ENCODE results near the gene ZC3H18.

Gene ZC3H18

DNA sequence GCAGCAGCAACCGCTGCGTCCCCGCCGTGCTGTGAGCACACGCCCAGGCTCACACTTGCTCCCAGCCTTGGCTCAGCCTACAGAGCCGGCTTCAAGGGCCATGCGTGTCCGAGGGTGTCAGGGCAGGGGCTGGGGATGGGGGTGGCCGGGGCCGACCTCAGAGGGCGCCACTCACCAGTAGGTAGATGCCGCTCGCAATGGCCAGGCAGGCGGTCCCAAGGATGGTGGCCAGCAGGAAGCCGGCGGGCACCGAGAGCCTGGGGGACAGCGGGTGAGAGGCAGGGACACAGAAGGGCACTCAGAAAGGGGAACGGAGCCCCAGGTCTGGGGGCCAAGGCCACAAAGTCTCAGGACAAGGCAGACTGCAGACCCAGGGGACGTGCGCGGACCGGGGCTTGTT, 75.7 kb downstream of the ZC3H18 start:
- DNase-seq: no peak

DNA sequence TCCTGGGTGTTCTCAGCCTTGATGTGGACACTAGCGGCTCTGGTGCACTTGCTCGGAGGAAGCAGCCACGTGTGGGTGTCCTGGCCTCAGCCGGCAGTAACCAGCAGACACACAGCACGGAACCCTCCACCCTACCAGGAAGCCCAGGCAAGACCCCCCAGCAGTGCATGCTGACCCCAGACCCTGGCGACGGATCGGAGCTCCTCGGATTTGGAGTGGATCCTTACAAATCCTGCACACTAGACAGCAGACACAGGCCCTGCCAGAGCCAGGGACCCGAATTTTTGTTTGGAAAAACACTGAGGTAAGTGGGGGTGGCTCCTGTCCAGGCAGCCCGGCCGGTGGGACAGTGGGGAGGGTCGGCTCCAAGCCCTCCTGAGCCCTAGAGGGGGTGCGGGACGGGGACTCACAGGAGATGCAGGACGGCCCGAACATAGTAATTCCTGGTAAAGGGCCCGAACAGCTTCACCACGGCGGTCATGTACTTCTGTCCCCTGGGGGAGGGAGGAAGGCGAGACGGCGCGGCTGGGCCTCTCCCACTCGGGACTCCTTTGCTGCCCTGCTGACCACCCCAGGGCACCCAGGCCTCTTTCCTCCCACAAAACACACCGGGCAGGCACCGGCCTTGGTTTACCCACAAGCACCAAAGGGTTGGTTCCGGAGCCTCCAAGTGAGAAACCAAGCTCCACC, 76.3 kb downstream of the ZC3H18 start:
- no peak for DNase-seq

DNA sequence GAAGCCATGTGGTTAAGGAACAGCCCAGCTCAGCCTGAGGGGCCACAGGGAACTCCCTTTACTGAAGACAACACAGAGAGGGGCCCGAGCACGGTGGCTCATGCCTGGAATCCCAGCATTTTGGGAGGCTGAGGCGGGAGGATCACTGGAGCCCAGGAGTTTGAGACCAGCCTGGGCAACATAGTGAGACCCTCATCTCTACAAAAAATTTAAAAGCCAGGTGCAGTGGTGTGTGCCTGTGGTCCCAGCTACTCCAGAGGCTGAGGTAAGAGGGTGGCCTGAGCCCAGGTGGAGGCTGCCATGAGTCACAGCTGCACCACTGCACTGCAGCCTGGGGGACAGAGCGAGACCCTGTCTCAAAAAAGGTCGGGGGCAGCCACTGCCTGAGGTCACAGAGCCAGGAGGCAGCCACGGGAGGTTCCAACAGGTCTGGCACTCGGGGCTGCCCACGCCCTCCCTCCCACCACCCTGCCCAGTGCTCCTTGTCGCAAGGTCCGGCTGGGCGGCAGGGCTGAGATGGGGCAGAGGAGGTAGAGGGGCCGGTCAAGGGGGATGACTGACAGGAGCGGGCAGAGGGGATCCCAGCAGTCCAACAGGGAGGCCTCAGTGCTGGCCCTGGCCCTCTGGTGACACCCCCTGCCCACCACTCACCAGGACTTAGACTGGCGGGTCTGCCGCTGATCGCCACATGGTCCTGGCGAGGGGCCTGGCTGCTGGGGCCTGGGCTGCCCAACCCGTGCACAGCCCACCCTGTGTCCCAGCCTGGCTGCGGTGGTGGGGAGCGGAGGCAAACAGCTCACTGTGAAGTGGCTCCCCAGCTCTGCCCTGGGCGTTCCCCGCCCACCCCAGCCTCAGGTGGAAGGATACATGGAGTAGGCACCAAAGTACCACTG, 77.2 kb downstream of the ZC3H18 start:
- DNase-seq: no peak

GRCh38 chr16:88649195-88649923, 79.2 kb downstream of the ZC3H18 start:
- DNase-seq: no peak

DNA sequence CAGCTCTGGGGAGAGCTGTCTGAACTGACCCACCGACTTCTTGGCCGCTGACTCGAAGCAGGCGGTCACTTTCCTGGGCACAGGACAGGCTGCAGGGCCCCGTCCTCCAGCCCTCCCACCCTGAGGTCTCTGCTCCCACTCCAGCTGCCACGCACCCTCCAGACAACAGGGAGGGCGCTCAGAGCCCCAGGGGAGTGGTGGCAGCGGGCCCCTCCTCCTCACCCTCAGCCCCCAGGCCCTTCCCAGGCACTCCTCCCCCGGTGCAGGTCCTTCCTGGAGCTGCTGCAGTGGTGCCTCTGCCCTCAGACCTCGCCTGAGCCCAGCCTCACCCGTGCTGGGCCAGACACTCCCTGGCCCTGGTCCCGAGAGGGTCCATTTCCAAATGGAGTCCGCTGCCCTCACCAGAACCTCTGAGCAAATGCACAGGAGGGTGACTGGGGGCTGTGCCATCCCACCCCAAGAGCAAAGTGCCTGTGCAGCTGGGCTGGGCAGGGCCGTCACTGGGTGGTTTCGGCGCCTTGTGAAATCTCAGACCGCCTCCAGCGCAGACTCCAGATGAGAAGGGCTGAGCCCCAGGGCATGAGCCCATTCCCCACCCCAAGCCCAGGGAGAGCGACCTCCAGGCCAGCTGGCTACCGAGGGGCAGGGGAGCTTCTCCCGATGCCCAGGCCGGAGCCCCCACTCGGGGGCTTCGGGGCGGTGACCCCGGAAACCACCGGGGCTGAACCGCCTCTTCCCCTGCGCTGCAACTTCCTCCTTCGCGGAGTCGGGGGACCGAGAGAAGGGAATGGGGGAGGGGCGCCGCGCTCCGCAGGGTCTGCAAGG, 79.9 kb downstream of the ZC3H18 start:
- DNase-seq: no peak

DNA sequence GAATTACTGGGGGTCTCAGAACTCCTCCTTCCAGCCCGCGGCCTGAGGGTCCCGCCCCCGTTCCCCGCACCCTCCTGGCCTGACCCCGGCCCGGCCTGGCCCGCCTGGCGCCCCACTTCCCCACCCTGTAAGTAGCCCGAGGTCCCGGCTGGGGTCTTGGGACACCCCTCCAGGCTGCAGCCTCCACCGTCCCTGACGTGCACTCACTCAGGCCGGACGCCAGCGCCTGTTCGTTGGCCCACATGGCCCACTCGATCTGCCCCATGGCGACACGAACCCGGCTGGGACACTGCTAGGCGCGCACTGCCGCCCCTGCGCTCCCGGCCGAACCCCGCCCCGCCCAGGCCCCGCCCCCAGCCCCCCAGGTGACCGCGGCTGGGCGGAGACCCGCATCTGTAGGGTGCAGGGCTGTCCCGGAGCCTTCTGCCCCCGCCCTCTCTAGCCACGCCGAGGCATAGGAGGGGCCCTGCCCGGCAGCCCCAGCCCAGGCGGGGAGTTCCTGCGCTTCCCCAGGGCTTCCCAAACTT, 80.6 kb downstream of the ZC3H18 start, which contains the start of gene CYBA:
CYBA (minus strand) TSS at position 305 of the 527 bp plus-strand sequence; CDS start at position 265, 40 bp downstream.
- peak; percentile 76 to 79 for DNase-seq

DNA sequence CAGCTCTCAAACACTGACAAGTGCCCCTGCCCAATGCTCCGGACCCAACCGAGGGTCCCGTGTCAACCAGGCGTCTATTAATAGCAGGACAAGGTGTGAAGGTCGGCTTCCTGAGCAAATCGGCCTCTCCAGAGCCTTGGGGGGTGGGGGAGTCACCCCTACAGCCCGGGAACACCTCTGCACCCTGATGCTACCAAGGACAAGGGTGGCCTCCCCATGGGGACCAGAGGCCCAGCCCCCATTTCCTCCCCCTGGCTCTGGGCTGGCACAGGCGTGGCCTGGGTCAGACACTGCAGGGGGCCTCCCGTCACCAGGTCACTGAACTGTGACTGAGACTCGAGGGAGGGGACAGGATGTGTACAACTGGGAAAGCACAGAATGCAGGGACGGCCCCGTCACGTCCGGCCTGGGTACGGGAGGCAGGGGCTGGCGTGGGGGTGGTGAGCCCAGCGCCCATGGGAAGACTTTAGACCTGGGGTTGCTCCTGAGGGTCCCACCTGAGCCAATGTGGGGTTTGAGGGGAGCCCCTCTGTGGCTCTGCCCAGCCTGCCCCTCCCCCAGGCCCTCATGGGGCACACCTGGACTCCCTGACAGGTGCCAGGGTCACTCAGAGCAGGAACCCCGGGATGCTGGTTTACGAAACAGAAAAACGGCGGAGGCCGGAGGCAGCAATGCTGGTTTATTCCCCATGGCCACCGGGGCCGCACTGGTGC, 81.2 kb downstream of the ZC3H18 start:
- peak; percentile 60 to 65 for DNase-seq

DNA sequence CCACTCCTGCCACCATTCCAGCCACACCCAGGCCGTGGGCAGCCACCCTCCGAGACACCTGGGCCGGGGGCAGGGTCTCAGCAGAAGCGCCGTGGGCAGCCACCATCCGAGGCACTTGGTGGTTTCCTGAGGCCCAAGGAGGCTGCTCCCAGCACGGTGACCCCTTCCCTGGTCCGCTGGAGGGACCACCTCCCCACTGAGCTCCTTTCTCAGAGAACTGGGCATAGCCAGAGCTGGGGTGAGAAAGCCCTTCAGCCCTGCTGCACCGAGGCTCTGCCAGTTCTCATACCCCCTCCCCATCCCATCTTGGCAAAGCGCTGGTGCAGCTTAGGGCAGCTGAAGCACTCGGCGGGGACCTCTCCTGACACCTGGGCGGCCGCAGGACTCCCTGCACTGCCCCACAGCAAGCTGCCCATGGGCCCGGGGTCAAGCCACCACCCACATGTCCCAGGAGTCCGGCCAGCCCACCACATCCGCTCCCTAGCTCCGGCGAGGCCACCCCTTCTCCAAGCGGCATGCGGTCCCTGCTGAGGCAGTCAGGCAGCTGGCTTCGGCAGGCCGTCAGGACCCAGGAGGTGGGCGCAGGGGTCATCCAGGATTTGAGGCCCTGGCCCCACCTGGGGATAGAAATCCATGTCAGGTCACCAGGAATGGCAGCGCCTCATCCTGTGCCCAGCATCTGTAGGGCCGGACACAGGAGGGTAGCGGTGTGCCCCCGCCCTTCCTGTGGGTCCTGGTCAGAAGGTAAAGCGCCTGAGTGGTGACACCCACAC, 82.0 kb downstream of the ZC3H18 start:
- DNase-seq: no peak

GRCh38 chr16:88652762-88653063, 82.5 kb downstream of the ZC3H18 start:
- no peak for DNase-seq

GRCh38 chr16:88653101-88653500, 82.9 kb downstream of the ZC3H18 start:
- no peak for DNase-seq

DNA sequence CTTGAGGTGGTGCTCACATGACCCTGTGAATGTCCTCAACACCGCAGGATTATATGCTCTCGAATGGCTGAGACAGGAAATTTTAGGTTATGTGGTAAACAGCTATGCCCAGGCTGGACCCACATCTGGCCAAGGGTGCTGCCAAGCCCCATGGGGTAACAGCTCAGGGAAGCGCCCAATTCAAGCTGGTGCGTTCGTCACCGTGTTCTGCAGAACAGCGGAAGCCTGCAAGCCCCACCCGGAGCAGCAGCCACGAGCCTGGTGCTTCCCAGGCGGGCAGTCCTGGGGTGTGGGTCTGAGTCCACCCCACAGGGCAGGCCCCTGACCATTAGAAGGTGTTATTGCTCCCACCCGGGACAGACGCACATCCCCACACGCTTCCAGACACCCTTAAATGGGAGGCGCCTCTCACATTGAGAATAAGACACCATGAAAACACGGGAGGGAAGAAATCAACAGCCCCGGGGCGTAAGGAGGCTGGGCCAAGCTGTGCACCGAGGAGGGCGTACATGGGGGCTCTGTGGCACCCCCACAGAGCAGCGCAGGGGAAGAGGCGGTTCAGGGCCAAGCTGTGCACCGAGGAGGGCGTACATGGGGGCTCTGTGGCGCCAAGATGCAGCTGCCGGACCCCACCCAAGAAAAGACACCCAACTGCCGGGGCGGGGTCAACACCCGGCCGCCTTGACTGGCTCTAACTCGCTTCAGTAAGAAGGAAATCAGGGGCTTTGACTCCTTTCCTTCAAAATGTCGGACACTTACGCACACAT, 83.6 kb downstream of the ZC3H18 start:
- DNase-seq: no peak

DNA sequence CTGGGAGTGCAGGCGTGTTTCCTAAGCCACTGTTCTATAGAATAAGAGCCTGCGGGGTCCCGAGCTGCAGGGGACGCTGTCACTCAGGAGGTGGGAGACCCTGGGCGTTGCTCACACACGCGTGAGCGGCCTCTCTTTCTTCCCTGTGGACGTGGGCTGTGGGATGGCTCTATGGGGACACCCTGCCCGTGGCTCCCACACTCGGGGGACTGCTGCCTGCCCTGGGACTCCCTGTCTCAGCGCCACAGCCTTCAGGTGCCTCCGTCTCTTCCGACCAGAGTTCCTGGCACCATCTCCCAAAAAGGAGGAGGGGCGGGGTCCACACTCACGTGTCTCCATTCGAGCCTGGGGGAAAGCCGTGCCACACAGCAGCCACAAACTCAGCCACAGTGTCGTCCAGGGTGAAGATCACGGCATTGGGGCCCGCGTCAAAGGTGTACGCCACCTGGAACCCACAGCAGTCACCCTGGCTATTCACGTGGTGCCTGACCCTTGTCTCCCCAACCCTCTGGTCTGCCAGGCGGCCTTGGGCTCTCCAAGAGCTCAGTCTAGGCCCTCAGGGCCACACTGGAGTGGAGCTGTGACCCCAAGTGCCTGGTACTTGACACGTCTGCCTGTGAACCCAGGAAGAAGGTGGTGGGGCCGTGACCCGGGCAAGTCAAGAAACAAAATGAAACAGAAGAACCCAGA, 84.3 kb downstream of the ZC3H18 start:
- no peak for DNase-seq

- no peak for DNase-seq
These were observed 85.0 kb downstream of the ZC3H18 start for GRCh38 chr16:88655053-88655732.

- no peak for DNase-seq
These were observed 85.6 kb downstream of the ZC3H18 start for GRCh38 chr16:88655733-88656281.

GRCh38 chr16:88656291-88656980, 86.2 kb downstream of the ZC3H18 start:
- no peak for DNase-seq

DNA sequence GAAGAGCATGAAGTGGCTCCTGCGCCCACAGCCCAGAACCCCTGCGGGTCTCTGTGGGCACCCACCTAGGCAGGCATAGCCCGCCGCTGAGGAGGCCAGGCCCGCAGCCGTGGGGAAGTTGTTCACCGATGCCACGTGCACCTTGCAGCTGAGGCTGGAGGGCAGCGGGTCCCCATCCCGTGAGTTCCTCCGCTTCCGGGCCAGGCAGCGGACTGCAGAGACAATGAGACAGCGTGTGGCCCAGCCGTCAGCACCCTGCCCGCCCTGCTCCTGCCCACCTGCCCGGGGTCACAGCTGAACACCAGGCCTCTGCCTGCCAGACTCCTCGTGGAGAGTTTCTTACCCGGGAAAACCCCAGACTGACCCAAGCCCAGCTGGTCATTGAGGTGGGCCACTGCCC, 87.2 kb downstream of the ZC3H18 start:
- no peak for DNase-seq

GRCh38 chr16:88658714-88659113, 88.5 kb downstream of the ZC3H18 start:
- DNase-seq: no peak

DNA sequence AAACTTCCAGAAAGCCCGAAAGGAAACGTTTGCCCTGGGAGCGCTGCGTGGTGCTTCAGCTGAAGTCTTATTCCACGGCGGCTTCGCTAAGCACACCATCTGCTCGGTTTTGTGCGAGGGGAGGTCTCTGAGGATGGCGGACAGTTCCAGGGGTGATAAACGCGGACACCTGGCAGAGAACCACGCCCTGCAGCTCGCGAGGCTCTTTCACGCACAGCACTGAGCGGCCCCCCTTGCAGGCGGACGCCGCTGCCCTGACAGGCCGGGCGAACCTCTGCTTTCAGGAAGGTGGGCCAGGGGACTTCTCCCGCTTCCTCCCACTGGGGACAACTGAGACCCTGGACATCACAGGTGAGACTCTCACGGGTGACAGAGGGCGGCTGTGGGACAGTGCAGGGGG, 89.0 kb downstream of the ZC3H18 start:
- DNase-seq: no peak
